Vagina (tissue), 2 donors: ENCODE results near the gene CEACAM4.

ENCODE experiments used
- CTCF ChIP-seq, 3 experiments: fragments of 450-650 bp in 2 of 3; fragments of 200-600 bp in 1 of 3; sonication (generic) in 1 of 3; IDR thresholded peaks; one replicate each; pipeline ENCODE4 v1.5.1; 2017 to 2019; ENCODE audit warnings: antibody characterized with exemption in 3 of 3, mild to moderate bottlenecking in 2 of 3, moderate library complexity in 2 of 3
- POLR2A ChIP-seq, 2 donors: fragments of 450-650 bp; IDR thresholded peaks; one replicate each; pipeline ENCODE4 v1.6.1; 2017; ENCODE audit warnings: antibody characterized with exemption in 2 of 2, mild to moderate bottlenecking in 2 of 2, moderate library complexity in 2 of 2
- POLR2AphosphoS5 ChIP-seq, 2 donors: sonication (generic); formaldehyde crosslinking; IDR thresholded peaks; one replicate each; pipeline ENCODE4 v1.9.0; 2017; ENCODE audit warnings: antibody characterized with exemption in 2 of 2, mild to moderate bottlenecking in 2 of 2, low read depth in 1 of 2; ENCODE audit not compliant: insufficient read depth in 1 of 2

GRCh38 chr19:41621654-41622053, 5.2 kb downstream of the CEACAM4 start:
- TF ChIP-seq POLR2AphosphoS5 (IDR thresholded peaks at IDR 0.05; ENCODE audit: insufficient read depth in 1 of 2, low read depth in 1 of 2): no peak
- TF ChIP-seq CTCF (IDR thresholded peaks at IDR 0.05): no peak
- TF ChIP-seq POLR2A (IDR thresholded peaks at IDR 0.05): no peak
